Measurements from ENCODE around the gene AJAP1. TPM values are rescaled to one million over a fixed set of nuclear protein-coding genes. Genes with fewer than 3 reads are reported as not detected.

Gene AJAP1
- total RNA-seq, 3 donors from 2014 or later = 0.09 to 1.1 (median 0.17) TPM

GRCh38 chr1:4762146-4762545 lies 107.7 kb downstream of the AJAP1 start:
- no peak overlapping the region for H3K4me3 ChIP-seq
- intact Hi-C loops (cut with DNase I, micrococcal nuclease) = no loop called here
- no peak for ATAC-seq
- no peaks in the 10 kb centered on the region for H3K4me1 ChIP-seq (ENCODE audit: low read depth)
- no peak for TF ChIP-seq CTCF (IDR thresholded peaks at IDR 0.05)
- no peaks in the 10 kb centered on the region for H3K9me3 ChIP-seq
- H3K36me3 ChIP-seq (ENCODE audit: low read depth) = no peaks in the 10 kb centered on the region
- DNase-seq = no peak

DNA sequence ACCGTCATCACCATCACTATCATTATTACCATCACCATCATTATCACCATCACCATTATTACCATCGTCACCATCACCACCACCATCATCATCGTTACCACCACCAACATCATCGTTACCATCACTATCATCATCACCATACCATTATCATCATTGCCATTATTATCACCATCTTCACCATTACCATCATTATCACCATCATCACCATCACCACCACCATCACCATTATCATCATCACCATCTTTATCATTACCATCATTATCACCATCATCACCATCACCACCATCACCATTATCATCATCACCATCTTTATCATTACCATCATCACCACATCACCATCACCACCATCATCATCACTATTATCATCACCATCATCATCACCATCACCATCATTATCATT lies 112.9 kb downstream of the AJAP1 start:
- no peak for TF ChIP-seq CTCF (IDR thresholded peaks at IDR 0.05)
- H3K9me3 ChIP-seq = no peaks in the 10 kb centered on the region
- no peaks in the 10 kb centered on the region for H3K4me1 ChIP-seq (ENCODE audit: low read depth)
- intact Hi-C loops (cut with DNase I, micrococcal nuclease) = no loop called here
- DNase-seq (no peak), ATAC-seq (no peak)
- no peaks in the 10 kb centered on the region for H3K36me3 ChIP-seq (ENCODE audit: low read depth)
- no peak overlapping the region for H3K4me3 ChIP-seq

DNA sequence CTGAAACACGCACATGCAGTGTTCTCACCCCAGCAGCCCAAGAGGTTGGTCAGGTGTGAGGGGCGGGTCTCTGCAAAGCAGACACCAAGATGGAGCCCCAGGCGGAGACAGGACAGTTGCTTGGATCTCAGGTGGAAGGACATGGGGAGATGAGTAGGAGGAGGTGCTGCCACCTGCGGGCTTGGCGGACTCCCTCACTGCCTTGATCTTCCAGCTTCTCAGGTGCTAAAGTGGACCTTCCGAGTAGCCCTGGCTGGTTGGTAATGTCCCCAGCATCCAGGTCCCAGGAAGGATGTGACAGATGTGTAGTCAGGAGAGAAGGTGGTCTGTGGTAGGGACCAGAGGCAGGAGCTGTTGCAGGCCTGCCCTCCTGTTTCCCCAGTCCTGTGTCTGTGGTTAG lies 114.1 kb downstream of the AJAP1 start:
- no peak for TF ChIP-seq CTCF (IDR thresholded peaks at IDR 0.05)
- intact Hi-C loops (cut with DNase I, micrococcal nuclease) = no loop called here
- Histone ChIP-seq H3K4me3 (no peak overlapping the region), H3K4me1 (ENCODE audit: low read depth) (no peaks in the 10 kb centered on the region), H3K36me3 (ENCODE audit: low read depth) (no peaks in the 10 kb centered on the region), H3K9me3 (no peaks in the 10 kb centered on the region)
- ATAC-seq (no peak), DNase-seq (no peak)

DNA sequence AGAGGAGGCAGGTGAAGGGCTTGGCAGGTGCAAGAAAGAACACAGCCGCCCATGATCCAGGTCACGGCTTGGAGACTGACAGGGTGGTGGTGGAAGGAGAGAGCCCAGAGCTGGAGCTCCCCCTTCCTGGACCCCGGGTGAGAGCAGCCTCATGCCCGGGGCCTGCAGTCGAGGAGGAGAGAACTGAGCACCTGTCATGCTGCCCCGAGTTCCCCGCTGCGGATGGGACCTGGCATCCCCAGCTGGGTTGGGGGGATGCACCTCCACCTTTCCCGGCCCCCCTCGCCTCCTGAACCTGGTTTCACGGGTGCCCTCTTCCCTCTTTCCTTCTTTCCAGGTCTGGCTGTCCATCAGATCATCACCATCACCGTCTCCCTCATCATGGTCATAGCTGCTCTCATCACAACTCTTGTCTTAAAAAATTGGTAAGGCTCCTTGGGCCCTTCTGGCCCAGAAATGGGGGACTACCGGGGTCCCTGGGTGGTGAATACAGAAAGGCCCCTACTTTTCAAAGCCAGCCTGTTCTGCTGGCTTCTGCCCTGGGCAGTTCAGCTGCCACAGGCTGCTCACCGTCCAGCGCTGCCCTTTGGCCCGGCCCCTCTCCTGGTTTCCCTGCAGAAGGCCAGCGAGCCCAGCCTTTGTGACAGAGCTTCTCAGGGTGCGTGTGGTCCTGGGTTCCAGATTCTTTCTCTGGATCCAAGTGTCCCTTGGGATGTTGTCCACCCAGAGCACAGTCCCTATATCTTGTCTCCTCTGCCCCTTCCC lies 115.3 kb downstream of the AJAP1 start:
- intact Hi-C loops (cut with DNase I, micrococcal nuclease) = no loop called here
- DNase-seq = no peak
- no peak for ATAC-seq
- H3K4me3 ChIP-seq = no peak overlapping the region
- no peaks in the 10 kb centered on the region for H3K36me3 ChIP-seq (ENCODE audit: low read depth)
- no peak for TF ChIP-seq CTCF (IDR thresholded peaks at IDR 0.05)
- no peaks in the 10 kb centered on the region for H3K9me3 ChIP-seq
- H3K4me1 ChIP-seq (ENCODE audit: low read depth) = no peaks in the 10 kb centered on the region

GRCh38 chr1:4770713-4771112 lies 116.3 kb downstream of the AJAP1 start:
- no peak overlapping the region for H3K4me3 ChIP-seq
- intact Hi-C loops (cut with DNase I, micrococcal nuclease) = no loop called here
- DNase-seq (no peak), ATAC-seq (no peak)
- no peaks in the 10 kb centered on the region for H3K36me3 ChIP-seq (ENCODE audit: low read depth)
- no peaks in the 10 kb centered on the region for H3K4me1 ChIP-seq (ENCODE audit: low read depth)
- TF ChIP-seq CTCF (IDR thresholded peaks at IDR 0.05) = no peak
- H3K9me3 ChIP-seq = no peaks in the 10 kb centered on the region

DNA sequence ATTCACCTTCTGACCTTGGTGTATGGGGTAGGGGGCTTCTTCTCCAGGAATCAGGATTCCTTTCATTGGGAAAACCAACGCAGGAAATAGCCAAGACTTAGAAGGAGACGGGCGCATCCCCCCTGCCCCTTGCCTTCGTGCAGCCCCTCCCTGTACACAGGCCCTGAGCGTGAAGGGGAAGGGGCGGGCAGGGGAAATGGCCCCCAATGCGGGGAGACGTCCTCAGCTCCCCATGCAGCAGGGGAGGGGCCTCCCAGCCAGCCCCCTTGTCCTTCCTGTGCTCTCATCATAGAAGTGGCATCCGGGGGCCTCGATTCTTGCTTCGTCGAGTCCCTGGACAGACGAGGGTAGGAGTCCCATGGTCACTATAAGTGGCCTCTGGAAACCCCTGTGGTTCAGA lies 116.9 kb downstream of the AJAP1 start:
- ATAC-seq (no peak), DNase-seq (no peak)
- TF ChIP-seq CTCF (IDR thresholded peaks at IDR 0.05) = no peak
- Histone ChIP-seq H3K9me3 (no peaks in the 10 kb centered on the region), H3K4me3 (no peak overlapping the region), H3K36me3 (ENCODE audit: low read depth) (no peaks in the 10 kb centered on the region), H3K4me1 (ENCODE audit: low read depth) (no peaks in the 10 kb centered on the region)
- intact Hi-C loops (cut with DNase I, micrococcal nuclease) = no loop called here
